Type B pancreatic cell (in vitro differentiated cells): ENCODE measurements around the gene MXRA7. TPM values are rescaled to one million over a fixed set of nuclear protein-coding genes. Genes with fewer than 3 reads are reported as not detected.
A peak's percentile ranks its signal among the peaks of the same experiment; 100 is the strongest.
"Not testable (repeated sequence)": the region's sequence is repeated elsewhere in the genome, so short reads cannot be mapped to it uniquely, and the experiment has no call there.

Experiments used
- DNase-seq: peaks from one replicate; pipeline ENCODE4 v3.0.0; 2021; ENCODE audit warnings: mixed read lengths; ENCODE audit not compliant: unreplicated experiment; ENCODE audit errors: extremely low spot score
- H3K27ac Mint-ChIP-seq: 2 replicates; pipeline ENCODE4 v1.8.0; 2021; ENCODE audit warnings: mild to moderate bottlenecking, mixed read lengths
- H3K27me3 Mint-ChIP-seq: 2 replicates; pipeline ENCODE4 v1.8.0; 2021; ENCODE audit warnings: mixed read lengths
- H3K36me3 Mint-ChIP-seq: 2 replicates; pipeline ENCODE4 v1.8.0; 2021; ENCODE audit warnings: mixed read lengths
- H3K4me1 Mint-ChIP-seq: one replicate; pipeline ENCODE4 v1.8.0; 2021; ENCODE audit warnings: mixed read lengths; ENCODE audit not compliant: unreplicated experiment
- H3K4me3 Mint-ChIP-seq: 2 replicates; pipeline ENCODE4 v1.8.0; 2021; ENCODE audit warnings: mild to moderate bottlenecking, mixed read lengths
- H3K9me3 Mint-ChIP-seq: 2 replicates; pipeline ENCODE4 v1.8.0; 2021; ENCODE audit warnings: mixed read lengths
- CTCF ChIP-seq: fragments of 200-600 bp; sonication (generic); conservative IDR thresholded peaks from 2 replicates; pipeline ENCODE4 v1.5.0; 2021; ENCODE audit warnings: antibody characterized with exemption, mild to moderate bottlenecking
- total RNA-seq: library from RNA; stranded (reverse); gene quantifications from 2 replicates; pipeline ENCODE4 v1.2.1, GENCODE V29; 2021; ENCODE audit warnings: low replicate concordance

Gene MXRA7
- total RNA-seq, 1 donor from 2014 or later: 75.0 TPM

- H3K9me3 Mint-ChIP-seq: no peaks in the 10 kb centered on the region
- TF ChIP-seq CTCF: no peak
- no peak for DNase-seq
- peaks cover 22% of the 10 kb centered on the region for H3K4me1 Mint-ChIP-seq
- H3K4me3 Mint-ChIP-seq: no peak overlapping the region
- no peaks in the 10 kb centered on the region for H3K27me3 Mint-ChIP-seq
- H3K27ac Mint-ChIP-seq: no peak overlapping the region
- H3K36me3 Mint-ChIP-seq: peaks cover 25% of the 10 kb centered on the region
Measured at GRCh38 chr17:76742958-76743357, 32.2 kb upstream of the MXRA7 start.

- no peaks in the 10 kb centered on the region for H3K9me3 Mint-ChIP-seq
- no peak for TF ChIP-seq CTCF
- peaks cover 21% of the 10 kb centered on the region for H3K36me3 Mint-ChIP-seq
- no peak overlapping the region for H3K27ac Mint-ChIP-seq
- no peaks in the 10 kb centered on the region for H3K27me3 Mint-ChIP-seq
- no peak for DNase-seq
- H3K4me1 Mint-ChIP-seq: peaks cover 22% of the 10 kb centered on the region
- peak overlapping the region; percentile 51 for H3K4me3 Mint-ChIP-seq
Measured at GRCh38 chr17:76740329-76741118, 29.8 kb upstream of the MXRA7 start.

- H3K27ac Mint-ChIP-seq, DNase-seq, H3K9me3 Mint-ChIP-seq, H3K27me3 Mint-ChIP-seq: not testable (repeated sequence)
- H3K4me1 Mint-ChIP-seq: peaks cover 27% of the 10 kb centered on the region
- peaks cover 25% of the 10 kb centered on the region for H3K36me3 Mint-ChIP-seq
- H3K4me3 Mint-ChIP-seq: peak overlapping the region; percentile 28
Measured at GRCh38 chr17:76739568-76740115, 28.9 kb upstream of the MXRA7 start.

- peaks cover 32% of the 10 kb centered on the region for H3K36me3 Mint-ChIP-seq
Measured at GRCh38 chr17:76738468-76738850, 27.7 kb upstream of the MXRA7 start.

GRCh38 chr17:76737676-76738467, 27.1 kb upstream of the MXRA7 start, which contains the start of gene MFSD11:
MFSD11 (plus strand) TSS chr17:76738119; CDS start chr17:76738353, 234 bp downstream.
- peaks cover 44% of the 10 kb centered on the region for H3K4me1 Mint-ChIP-seq
- no peaks in the 10 kb centered on the region for H3K27me3 Mint-ChIP-seq

More at GRCh38 chr17:76738468-76738850, 27.7 kb upstream of the MXRA7 start:
- H3K4me1 Mint-ChIP-seq: peaks cover 39% of the 10 kb centered on the region
- H3K27ac Mint-ChIP-seq: peak overlapping the region; percentile 98
- no peak for TF ChIP-seq CTCF
- H3K27me3 Mint-ChIP-seq: no peaks in the 10 kb centered on the region
- H3K9me3 Mint-ChIP-seq: no peaks in the 10 kb centered on the region
- H3K4me3 Mint-ChIP-seq: peak overlapping the region; percentile 98
- no peak for DNase-seq

More at GRCh38 chr17:76737676-76738467, 27.1 kb upstream of the MXRA7 start, which contains the start of gene MFSD11:
- Mint-ChIP-seq H3K4me3 (peak within 1 kb of the TSS; percentile 98), H3K36me3 (peaks cover 38% of the 10 kb centered on the region), H3K27ac (peak within 1 kb of the TSS; percentile 98), H3K9me3 (no peaks in the 10 kb centered on the region)
- no peak for TF ChIP-seq CTCF
- DNase-seq: peak; percentile 95
